ENCODE results near the gene EPHA4.
A peak's percentile ranks its signal among the peaks of the same experiment; 100 is the strongest.

Gene EPHA4

GRCh38 chr2:221423210-221423804 lies 148.8 kb downstream of the EPHA4 start:
- Histone ChIP-seq H3K4me3 (ENCODE audit: low read length) (no peak overlapping the region), H3K27ac (ENCODE audit: low read depth, low read length) (no peak overlapping the region), H3K4me1 (ENCODE audit: control insufficient read depth, low read depth, low read length) (no peaks in the 10 kb centered on the region), H3K56ac (ENCODE audit: low read length) (no peak overlapping the region), H3K4me2 (ENCODE audit: low read length) (no peak overlapping the region), H3K9ac (ENCODE audit: low read length) (no peak overlapping the region), H3K79me2 (ENCODE audit: control insufficient read depth, insufficient read depth, low read length) (no peaks in the 10 kb centered on the region), H3K4ac (ENCODE audit: low read depth, low read length) (no peak overlapping the region), H4K8ac (ENCODE audit: low read depth, low read length) (no peak overlapping the region), H3K18ac (ENCODE audit: low read length) (no peak overlapping the region), H2BK15ac (replicated peaks; ENCODE audit: low read depth) (no peak overlapping the region), H2BK120ac (ENCODE audit: low read depth, low read length) (no peak overlapping the region), H2BK5ac (ENCODE audit: low read length) (no peak overlapping the region), H2AK5ac (ENCODE audit: low read length) (no peak overlapping the region), H4K5ac (ENCODE audit: low read length) (no peak overlapping the region), H3K79me1 (ENCODE audit: low read length) (no peaks in the 10 kb centered on the region), H3K23ac (ENCODE audit: low read length) (no peak overlapping the region), H3K36me3 (ENCODE audit: control insufficient read depth, insufficient read depth, low read length) (no peaks in the 10 kb centered on the region), H3K27me3 (ENCODE audit: insufficient read depth, low read length, poor library complexity) (no peaks in the 10 kb centered on the region)
- no CpG with 5 or more reads among the region's 3 CpGs for WGBS (ENCODE audit: extremely low coverage, insufficient coverage, low lambda C conversion rate)
- no peak for DNase-seq

GRCh38 chr2:221422516-221423209 lies 149.4 kb downstream of the EPHA4 start:
- H3K79me1 ChIP-seq (ENCODE audit: low read length), result no peaks in the 10 kb centered on the region
- H3K56ac ChIP-seq (ENCODE audit: low read length), result no peak overlapping the region
- H3K4me2 ChIP-seq (ENCODE audit: low read length), result no peak overlapping the region
- H3K4me3 ChIP-seq (ENCODE audit: low read length), result no peak overlapping the region
- no peak overlapping the region for H3K9ac ChIP-seq (ENCODE audit: low read length)
- no peak overlapping the region for H3K18ac ChIP-seq (ENCODE audit: low read length)
- H2AK5ac ChIP-seq (ENCODE audit: low read length), result no peak overlapping the region
- no peak overlapping the region for H3K23ac ChIP-seq (ENCODE audit: low read length)
- no peak overlapping the region for H2BK120ac ChIP-seq (ENCODE audit: low read depth, low read length)
- no peak overlapping the region for H2BK5ac ChIP-seq (ENCODE audit: low read length)
- H3K4me1 ChIP-seq (ENCODE audit: control insufficient read depth, low read depth, low read length), result no peaks in the 10 kb centered on the region
- no CpG with 5 or more reads among the region's 4 CpGs for WGBS (ENCODE audit: extremely low coverage, insufficient coverage, low lambda C conversion rate)
- no peak overlapping the region for H3K4ac ChIP-seq (ENCODE audit: low read depth, low read length)
- no peaks in the 10 kb centered on the region for H3K36me3 ChIP-seq (ENCODE audit: control insufficient read depth, insufficient read depth, low read length)
- H3K79me2 ChIP-seq (ENCODE audit: control insufficient read depth, insufficient read depth, low read length), result no peaks in the 10 kb centered on the region
- H3K27me3 ChIP-seq (ENCODE audit: insufficient read depth, low read length, poor library complexity), result no peaks in the 10 kb centered on the region
- H3K27ac ChIP-seq (ENCODE audit: low read depth, low read length), result no peak overlapping the region
- no peak overlapping the region for H4K5ac ChIP-seq (ENCODE audit: low read length)
- H4K8ac ChIP-seq (ENCODE audit: low read depth, low read length), result no peak overlapping the region
- H2BK15ac ChIP-seq (replicated peaks; ENCODE audit: low read depth), result no peak overlapping the region
- DNase-seq, result no peak

- no peak overlapping the region for H3K23ac ChIP-seq (ENCODE audit: low read length)
- no peaks in the 10 kb centered on the region for H3K4me1 ChIP-seq (ENCODE audit: control insufficient read depth, low read depth, low read length)
- no peak overlapping the region for H3K27ac ChIP-seq (ENCODE audit: low read depth, low read length)
- WGBS (ENCODE audit: extremely low coverage, insufficient coverage, low lambda C conversion rate), result no CpG with 5 or more reads among the region's 7 CpGs
- H2BK120ac ChIP-seq (ENCODE audit: low read depth, low read length), result no peak overlapping the region
- peak overlapping the region; percentile 18 for H3K18ac ChIP-seq (ENCODE audit: low read length)
- H3K4ac ChIP-seq (ENCODE audit: low read depth, low read length), result no peak overlapping the region
- no peaks in the 10 kb centered on the region for H3K27me3 ChIP-seq (ENCODE audit: insufficient read depth, low read length, poor library complexity)
- H3K56ac ChIP-seq (ENCODE audit: low read length), result no peak overlapping the region
- no peak overlapping the region for H2BK5ac ChIP-seq (ENCODE audit: low read length)
- DNase-seq, result no peak
- no peaks in the 10 kb centered on the region for H3K79me2 ChIP-seq (ENCODE audit: control insufficient read depth, insufficient read depth, low read length)
- H4K5ac ChIP-seq (ENCODE audit: low read length), result no peak overlapping the region
- no peaks in the 10 kb centered on the region for H3K79me1 ChIP-seq (ENCODE audit: low read length)
- no peak overlapping the region for H3K4me3 ChIP-seq (ENCODE audit: low read length)
- no peak overlapping the region for H3K4me2 ChIP-seq (ENCODE audit: low read length)
- no peak overlapping the region for H2AK5ac ChIP-seq (ENCODE audit: low read length)
- no peaks in the 10 kb centered on the region for H3K36me3 ChIP-seq (ENCODE audit: control insufficient read depth, insufficient read depth, low read length)
- no peak overlapping the region for H2BK15ac ChIP-seq (replicated peaks; ENCODE audit: low read depth)
- no peak overlapping the region for H4K8ac ChIP-seq (ENCODE audit: low read depth, low read length)
- no peak overlapping the region for H3K9ac ChIP-seq (ENCODE audit: low read length)
Observed at GRCh38 chr2:221420245-221420644, 151.9 kb downstream of the EPHA4 start.

- no peak overlapping the region for H2BK120ac ChIP-seq (ENCODE audit: low read depth, low read length)
- H3K27me3 ChIP-seq (ENCODE audit: insufficient read depth, low read length, poor library complexity), result no peaks in the 10 kb centered on the region
- H3K56ac ChIP-seq (ENCODE audit: low read length), result no peak overlapping the region
- no peak overlapping the region for H3K4me3 ChIP-seq (ENCODE audit: low read length)
- no peaks in the 10 kb centered on the region for H3K79me1 ChIP-seq (ENCODE audit: low read length)
- no peak overlapping the region for H2BK5ac ChIP-seq (ENCODE audit: low read length)
- H3K4me1 ChIP-seq (ENCODE audit: control insufficient read depth, low read depth, low read length), result no peaks in the 10 kb centered on the region
- H3K23ac ChIP-seq (ENCODE audit: low read length), result no peak overlapping the region
- no peak for DNase-seq
- H3K18ac ChIP-seq (ENCODE audit: low read length), result no peak overlapping the region
- no peak overlapping the region for H4K5ac ChIP-seq (ENCODE audit: low read length)
- no peak overlapping the region for H3K4me2 ChIP-seq (ENCODE audit: low read length)
- WGBS (ENCODE audit: extremely low coverage, insufficient coverage, low lambda C conversion rate), result no CpG with 5 or more reads among the region's 5 CpGs
- H2AK5ac ChIP-seq (ENCODE audit: low read length), result no peak overlapping the region
- H3K27ac ChIP-seq (ENCODE audit: low read depth, low read length), result no peak overlapping the region
- H3K9ac ChIP-seq (ENCODE audit: low read length), result no peak overlapping the region
- no peak overlapping the region for H4K8ac ChIP-seq (ENCODE audit: low read depth, low read length)
- H3K79me2 ChIP-seq (ENCODE audit: control insufficient read depth, insufficient read depth, low read length), result no peaks in the 10 kb centered on the region
- no peak overlapping the region for H3K4ac ChIP-seq (ENCODE audit: low read depth, low read length)
- H2BK15ac ChIP-seq (replicated peaks; ENCODE audit: low read depth), result no peak overlapping the region
- no peaks in the 10 kb centered on the region for H3K36me3 ChIP-seq (ENCODE audit: control insufficient read depth, insufficient read depth, low read length)
Observed at GRCh38 chr2:221415789-221416188, 156.3 kb downstream of the EPHA4 start.

- H3K4me1 ChIP-seq (ENCODE audit: control insufficient read depth, low read depth, low read length), result no peaks in the 10 kb centered on the region
- H3K18ac ChIP-seq (ENCODE audit: low read length), result no peak overlapping the region
- H3K27me3 ChIP-seq (ENCODE audit: insufficient read depth, low read length, poor library complexity), result no peaks in the 10 kb centered on the region
- H4K5ac ChIP-seq (ENCODE audit: low read length), result no peak overlapping the region
- no peak overlapping the region for H3K23ac ChIP-seq (ENCODE audit: low read length)
- H3K79me1 ChIP-seq (ENCODE audit: low read length), result no peaks in the 10 kb centered on the region
- no CpG with 5 or more reads among the region's 1 CpG for WGBS (ENCODE audit: extremely low coverage, insufficient coverage, low lambda C conversion rate)
- H3K56ac ChIP-seq (ENCODE audit: low read length), result no peak overlapping the region
- no peak overlapping the region for H3K4me2 ChIP-seq (ENCODE audit: low read length)
- no peak overlapping the region for H3K4me3 ChIP-seq (ENCODE audit: low read length)
- no peak overlapping the region for H3K27ac ChIP-seq (ENCODE audit: low read depth, low read length)
- H3K79me2 ChIP-seq (ENCODE audit: control insufficient read depth, insufficient read depth, low read length), result no peaks in the 10 kb centered on the region
- H3K4ac ChIP-seq (ENCODE audit: low read depth, low read length), result no peak overlapping the region
- no peak for DNase-seq
- no peak overlapping the region for H3K9ac ChIP-seq (ENCODE audit: low read length)
- H2AK5ac ChIP-seq (ENCODE audit: low read length), result no peak overlapping the region
- no peaks in the 10 kb centered on the region for H3K36me3 ChIP-seq (ENCODE audit: control insufficient read depth, insufficient read depth, low read length)
- H2BK120ac ChIP-seq (ENCODE audit: low read depth, low read length), result no peak overlapping the region
- H2BK15ac ChIP-seq (replicated peaks; ENCODE audit: low read depth), result no peak overlapping the region
- H4K8ac ChIP-seq (ENCODE audit: low read depth, low read length), result no peak overlapping the region
- no peak overlapping the region for H2BK5ac ChIP-seq (ENCODE audit: low read length)
Observed at GRCh38 chr2:221412978-221413377, 159.1 kb downstream of the EPHA4 start.

GRCh38 chr2:221410487-221410886 lies 161.6 kb downstream of the EPHA4 start:
- no peak overlapping the region for H2BK5ac ChIP-seq (ENCODE audit: low read length)
- no peaks in the 10 kb centered on the region for H3K36me3 ChIP-seq (ENCODE audit: control insufficient read depth, insufficient read depth, low read length)
- no peaks in the 10 kb centered on the region for H3K27me3 ChIP-seq (ENCODE audit: insufficient read depth, low read length, poor library complexity)
- no peak overlapping the region for H4K5ac ChIP-seq (ENCODE audit: low read length)
- no peak overlapping the region for H2BK120ac ChIP-seq (ENCODE audit: low read depth, low read length)
- H3K4me2 ChIP-seq (ENCODE audit: low read length), result no peak overlapping the region
- no peak overlapping the region for H3K9ac ChIP-seq (ENCODE audit: low read length)
- no peak overlapping the region for H3K18ac ChIP-seq (ENCODE audit: low read length)
- H3K27ac ChIP-seq (ENCODE audit: low read depth, low read length), result no peak overlapping the region
- WGBS (ENCODE audit: extremely low coverage, insufficient coverage, low lambda C conversion rate), result no CpG with 5 or more reads among the region's 4 CpGs
- no peak overlapping the region for H3K56ac ChIP-seq (ENCODE audit: low read length)
- no peak overlapping the region for H3K23ac ChIP-seq (ENCODE audit: low read length)
- H3K4me1 ChIP-seq (ENCODE audit: control insufficient read depth, low read depth, low read length), result no peaks in the 10 kb centered on the region
- H3K4me3 ChIP-seq (ENCODE audit: low read length), result no peak overlapping the region
- peak; percentile 22 for DNase-seq
- no peak overlapping the region for H2BK15ac ChIP-seq (replicated peaks; ENCODE audit: low read depth)
- no peaks in the 10 kb centered on the region for H3K79me2 ChIP-seq (ENCODE audit: control insufficient read depth, insufficient read depth, low read length)
- H3K79me1 ChIP-seq (ENCODE audit: low read length), result no peaks in the 10 kb centered on the region
- no peak overlapping the region for H3K4ac ChIP-seq (ENCODE audit: low read depth, low read length)
- H4K8ac ChIP-seq (ENCODE audit: low read depth, low read length), result no peak overlapping the region
- no peak overlapping the region for H2AK5ac ChIP-seq (ENCODE audit: low read length)
